Hematopoietic multipotent progenitor cell (in vitro differentiated cells): Measurements from ENCODE around the gene SALL2. TPM values are rescaled to one million over a fixed set of nuclear protein-coding genes. Genes with fewer than 3 reads are reported as not detected.

ENCODE experiments used
- DNase-seq, 3 donors: peaks; one replicate each; pipeline ENCODE4 v3.0.0-alpha.2; 2011 to 2015; ENCODE audit warnings: low read depth in 2 of 3, low spot score in 2 of 3
- total RNA-seq: library from RNA; depleted of rRNA; stranded (reverse); fragments of >200 nt; gene quantifications from one replicate; pipeline ENCODE4 v1.2.3, GENCODE V29; 2012

SALL2 gene
- total RNA-seq, 1 donor: 7.0 TPM

DNA sequence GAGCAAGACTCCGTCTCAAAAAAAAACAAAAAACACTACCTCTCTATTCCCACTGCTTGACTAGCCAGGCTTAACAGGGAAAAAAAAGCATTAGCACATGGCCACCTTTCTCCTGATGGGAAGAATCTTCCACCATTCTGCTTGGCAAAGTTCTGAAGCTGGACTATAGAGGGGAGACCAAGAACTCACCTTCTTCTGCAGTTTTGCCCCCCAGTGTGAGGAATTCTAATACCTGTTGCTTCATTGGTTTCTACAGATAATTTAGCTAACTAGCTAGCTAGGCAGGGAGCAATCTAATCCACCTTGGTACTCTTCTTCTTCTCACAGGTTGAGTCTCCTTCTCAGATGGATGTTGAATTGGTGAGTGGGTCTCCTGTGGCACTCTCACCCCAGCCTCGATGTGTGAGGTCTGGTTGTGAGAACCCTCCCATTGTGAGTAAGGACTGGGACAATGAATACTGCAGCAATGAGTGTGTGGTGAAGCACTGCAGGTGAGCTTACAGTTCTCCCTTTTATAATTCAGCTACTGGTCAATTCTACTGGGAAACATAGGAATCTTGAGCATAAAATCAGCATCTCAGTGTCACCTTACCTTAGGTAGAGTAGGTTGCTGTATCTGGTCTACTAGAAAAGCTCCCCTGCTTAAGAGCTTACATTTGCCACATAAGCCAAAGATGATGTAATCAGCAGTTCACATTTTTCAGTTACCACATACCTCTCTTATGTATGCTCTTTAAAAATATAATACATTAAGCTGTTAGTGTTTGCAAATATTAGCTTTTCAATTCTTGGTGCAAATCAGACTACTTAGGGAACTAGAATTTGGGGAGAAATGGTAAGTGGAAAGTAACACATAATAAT is 31.0 kb downstream of the SALL2 start:
- DNase-seq: no peak

DNA sequence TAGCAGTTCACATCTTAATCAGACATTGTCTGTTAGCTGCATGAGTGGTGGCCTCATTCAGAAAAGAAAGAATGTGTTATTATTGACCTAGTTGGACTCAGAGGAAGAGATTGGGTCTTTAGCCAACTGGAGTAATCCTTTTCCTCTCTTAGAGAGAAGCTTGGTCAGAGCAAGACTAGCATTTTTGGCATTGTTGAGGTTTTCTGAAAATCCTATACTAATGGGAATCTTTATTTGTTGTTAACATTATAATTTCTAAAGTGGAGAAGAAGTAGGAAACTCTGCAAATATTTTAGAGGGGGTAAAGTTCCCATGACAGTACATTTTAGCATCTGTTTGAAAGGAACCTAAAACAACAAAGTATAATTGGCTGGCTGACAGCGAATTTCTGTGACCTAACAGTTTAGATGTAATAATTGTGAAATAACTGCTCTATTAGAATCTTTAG is 39.5 kb downstream of the SALL2 start:
- no peak for DNase-seq

DNA sequence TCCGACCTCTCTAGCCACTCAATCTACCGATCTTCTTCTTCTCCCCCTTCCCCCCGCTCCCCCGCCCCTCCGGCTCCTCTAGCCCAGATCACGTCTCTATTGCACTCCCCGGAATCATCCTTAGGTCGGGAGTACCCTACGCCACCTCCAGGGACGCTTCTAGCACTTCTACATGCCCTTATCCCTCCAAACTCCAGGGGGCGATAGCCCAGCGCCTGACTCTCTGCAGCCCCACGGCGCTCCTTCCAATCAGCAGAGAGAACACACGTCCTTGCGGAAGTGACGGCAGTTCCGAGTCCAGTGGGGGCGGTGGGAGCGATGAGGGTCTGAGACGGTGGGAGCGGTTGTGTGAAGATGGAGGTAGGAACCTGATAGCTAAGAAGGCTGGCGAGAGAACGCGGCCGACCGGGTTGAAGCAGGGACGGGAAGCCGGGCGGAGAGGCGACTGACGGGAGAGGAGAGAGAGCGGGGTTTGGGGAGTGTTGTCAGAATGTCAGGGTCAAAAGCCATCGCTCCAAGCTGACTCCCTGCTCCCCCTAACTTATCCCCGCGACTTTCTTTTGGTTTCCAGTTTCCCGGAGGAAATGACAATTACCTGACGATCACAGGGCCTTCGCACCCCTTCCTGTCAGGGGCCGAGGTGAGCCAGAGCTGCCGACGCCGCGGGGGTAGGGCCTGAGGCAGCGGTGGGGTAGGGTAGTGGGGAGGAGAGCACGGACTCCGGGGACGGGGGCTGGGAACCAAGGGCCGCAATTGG is 49.0 kb downstream of the SALL2 start, which contains the start of the genes RAB2B and TOX4:
Gene RAB2B (minus strand): TSS at position 35 of the 757 bp plus-strand sequence. CDS start 87 bp downstream, outside the sequence.
Gene TOX4 (plus strand): TSS at position 271 of the 757 bp plus-strand sequence. CDS start 84 bp downstream, at position 355.
- peak; percentile 89 to 99 (median 98) for DNase-seq

DNA sequence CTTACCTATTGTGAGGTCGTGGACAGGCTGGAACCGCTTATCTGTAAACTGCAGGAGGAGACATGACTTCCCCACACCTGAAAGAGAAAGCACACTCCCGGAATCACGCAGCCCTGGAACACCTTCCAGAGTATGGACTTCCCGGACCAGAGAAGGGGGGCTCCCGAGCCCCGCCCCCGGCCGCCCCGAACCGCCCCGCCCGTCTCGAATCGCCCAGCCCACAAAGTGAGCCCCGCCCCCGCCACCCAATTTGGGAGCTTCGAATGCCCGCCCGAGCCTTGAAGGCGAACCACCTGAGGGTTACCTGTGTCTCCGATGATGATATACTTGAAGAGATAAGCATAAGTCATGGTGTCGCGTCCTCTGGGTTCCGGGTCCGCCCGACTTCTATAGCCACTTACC is 49.6 kb downstream of the SALL2 start:
- no peak for DNase-seq

DNA sequence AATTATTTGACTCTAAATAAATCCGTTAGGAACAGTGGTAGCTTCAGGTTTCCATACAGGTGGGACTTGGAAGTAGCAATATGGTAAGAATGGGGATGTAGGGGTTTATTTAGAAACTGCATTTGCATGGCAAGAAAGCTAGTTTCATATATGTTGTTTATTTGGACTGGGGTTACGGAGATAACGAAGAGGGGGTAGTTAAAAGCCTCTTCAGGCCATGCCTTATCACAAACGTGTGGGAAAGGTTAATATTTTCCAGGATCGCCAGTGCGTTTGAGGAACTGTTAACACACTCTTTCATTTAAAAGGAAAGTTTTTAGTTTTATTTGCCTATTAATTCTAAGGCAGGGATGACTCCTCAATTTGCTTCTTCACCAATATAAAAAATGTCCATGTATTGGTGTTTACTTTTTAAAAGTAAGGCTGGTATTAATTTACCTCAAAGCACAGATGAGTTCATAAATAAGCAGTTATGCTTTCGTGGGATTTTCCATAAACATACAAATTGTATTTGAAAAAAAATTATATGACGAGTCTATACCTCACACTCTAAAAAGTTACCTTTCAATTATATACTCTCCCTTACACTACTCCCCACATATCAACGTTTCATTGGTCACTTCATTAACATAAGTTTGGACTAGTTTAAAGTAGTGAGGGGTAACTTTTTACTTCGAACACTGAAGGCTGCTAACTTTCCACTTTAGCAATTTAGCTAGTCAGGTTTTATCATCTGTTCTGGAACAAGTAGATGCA is 50.2 kb downstream of the SALL2 start:
- DNase-seq: no peak

Other genes starting within 250 kb of the SALL2 start
- gene RPGRIP1, start 246.3 kb downstream of the SALL2 start, total RNA-seq: under 0.01 TPM
- gene SUPT16H, start 142.3 kb downstream of the SALL2 start, total RNA-seq: 50.4 TPM
- 78.6 TPM for gene CHD8, start 70.2 kb downstream of the SALL2 start, total RNA-seq
- 19.1 TPM for gene RAB2B, start 49.4 kb downstream of the SALL2 start, total RNA-seq
- 36.9 TPM for gene TOX4, start 49.2 kb downstream of the SALL2 start, total RNA-seq
- gene METTL3, start 15.0 kb downstream of the SALL2 start, total RNA-seq: 126 TPM
- not detected for gene OR10G3, start 53.7 kb upstream of the SALL2 start, total RNA-seq
- not detected for gene OR10G2, start 108.6 kb upstream of the SALL2 start, total RNA-seq
- under 0.01 TPM for gene OR4E2, start 127.5 kb upstream of the SALL2 start, total RNA-seq
- gene OR4E1, start 147.5 kb upstream of the SALL2 start, total RNA-seq: 0.27 TPM